Measurements from ENCODE around the gene AP3B2.
A peak's percentile ranks its signal among the peaks of the same experiment; 100 is the strongest.
"Not testable (repeated sequence)": the region's sequence is repeated elsewhere in the genome, so short reads cannot be mapped to it uniquely, and the experiment has no call there.

Gene AP3B2

GRCh38 chr15:82650046-82650670 is 59.5 kb downstream of the AP3B2 start:
- no peak for DNase-seq (ENCODE audit: low read depth, low spot score)

DNA sequence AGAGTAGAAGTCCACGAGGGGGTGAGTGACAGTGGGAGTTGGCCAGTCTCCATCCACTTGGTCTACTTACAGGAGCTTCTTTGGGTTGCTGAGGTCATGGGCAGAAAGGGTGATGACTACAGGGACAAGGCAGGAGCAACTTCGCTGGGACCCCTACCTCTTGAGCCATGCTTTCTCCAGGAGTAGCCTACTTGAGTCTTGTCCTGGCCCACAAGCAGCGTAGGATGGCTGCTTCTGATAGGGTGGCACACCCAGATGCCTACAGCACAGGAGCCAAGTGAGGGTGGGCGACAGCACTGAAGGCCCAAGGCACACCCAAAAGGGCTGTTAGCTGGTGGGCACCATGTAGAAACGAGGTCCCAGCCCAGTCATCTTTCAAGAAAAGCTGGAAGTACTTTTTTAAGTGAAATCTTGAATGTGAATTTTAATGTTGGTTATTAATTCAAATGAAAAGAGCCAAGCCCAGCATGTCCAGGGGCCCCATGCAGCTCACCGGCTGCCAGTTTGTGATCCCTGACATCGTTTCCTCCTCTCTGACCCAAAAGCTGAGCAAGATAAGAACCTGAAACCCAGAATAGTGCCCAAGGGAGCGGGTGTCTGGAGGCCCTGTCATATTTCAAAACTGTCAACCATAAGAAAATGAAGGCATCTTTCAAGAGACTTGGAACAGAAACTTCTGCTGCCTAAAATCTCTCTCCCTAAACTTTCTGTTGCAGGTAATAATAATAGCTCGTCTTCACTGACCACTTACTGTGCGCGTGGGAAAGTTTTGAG is 60.3 kb downstream of the AP3B2 start:
- DNase-seq (ENCODE audit: low read depth, low spot score) = no peak

- DNase-seq (ENCODE audit: low read depth, low spot score) = peak; percentile 27
Measured at GRCh38 chr15:82648257-82649103, 61.2 kb downstream of the AP3B2 start.

DNA sequence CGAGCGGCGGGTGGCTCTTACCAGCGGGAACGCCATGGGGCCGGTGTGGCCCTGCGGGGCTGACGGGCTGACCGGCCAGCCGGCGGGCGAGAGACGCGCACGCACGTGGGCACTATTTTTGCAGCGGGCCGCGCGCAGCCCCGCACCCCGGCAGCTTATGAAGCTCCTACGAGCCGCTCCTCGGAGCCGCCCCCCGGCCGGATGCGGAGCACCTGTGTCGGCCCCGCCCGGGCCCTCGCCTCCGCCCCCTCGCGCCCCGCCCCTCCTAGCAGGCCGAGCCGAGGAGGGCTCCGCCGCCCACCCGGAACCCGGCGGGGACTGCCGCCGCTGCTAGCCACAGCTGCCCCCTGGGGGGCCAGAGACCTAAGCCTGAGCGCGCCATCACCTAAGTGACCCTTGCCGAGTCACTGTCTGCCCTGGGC is 61.8 kb downstream of the AP3B2 start:
- DNase-seq (ENCODE audit: low read depth, low spot score) = no peak

DNA sequence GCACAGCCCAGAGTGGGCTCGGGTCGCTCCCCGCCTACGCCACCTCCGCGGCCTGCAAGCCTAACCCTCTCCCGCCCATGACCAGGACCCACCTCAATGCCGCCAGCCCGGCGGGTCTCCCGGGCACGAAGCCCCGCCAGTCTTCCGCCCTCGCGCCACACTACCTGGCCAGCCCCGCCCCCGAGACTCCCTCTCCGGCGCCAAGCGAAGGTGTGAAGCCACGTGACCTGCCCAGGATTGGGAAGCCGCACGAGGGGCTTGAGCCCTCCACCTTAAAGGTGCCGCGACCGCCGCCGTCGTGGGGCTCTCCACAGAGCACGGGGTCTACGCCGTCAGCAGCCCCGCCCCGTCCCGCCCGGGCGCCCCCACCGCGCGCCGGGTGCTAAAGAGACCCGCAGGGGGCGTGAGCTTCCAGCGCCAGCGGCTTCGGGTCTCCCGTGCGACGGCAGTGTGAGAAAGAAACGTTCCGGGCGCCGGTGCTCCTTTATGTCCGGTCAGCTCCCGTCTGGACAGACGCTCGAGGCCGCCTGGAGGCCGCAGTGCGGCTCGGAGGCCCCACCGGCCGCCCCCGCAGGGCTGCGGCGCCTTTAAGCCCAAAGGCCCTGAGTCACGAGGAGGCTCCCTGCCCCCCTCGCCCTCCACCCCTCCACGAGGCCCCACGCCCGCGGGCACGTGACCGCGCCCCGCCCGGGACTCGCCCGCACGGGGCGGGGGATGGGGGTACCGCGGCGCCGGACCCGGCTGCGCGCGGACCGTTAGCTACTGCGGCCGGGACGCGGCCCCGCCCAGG is 62.4 kb downstream of the AP3B2 start, which contains the start of gene CPEB1:
Gene CPEB1 (minus strand): TSS at position 319 of the 790 bp plus-strand sequence. CDS start 18,904 bp downstream, outside the sequence.
- DNase-seq (ENCODE audit: low read depth, low spot score) = peak; percentile 58

GRCh38 chr15:82646250-82647044 is 63.2 kb downstream of the AP3B2 start:
- DNase-seq (ENCODE audit: low read depth, low spot score) = no peak

DNA sequence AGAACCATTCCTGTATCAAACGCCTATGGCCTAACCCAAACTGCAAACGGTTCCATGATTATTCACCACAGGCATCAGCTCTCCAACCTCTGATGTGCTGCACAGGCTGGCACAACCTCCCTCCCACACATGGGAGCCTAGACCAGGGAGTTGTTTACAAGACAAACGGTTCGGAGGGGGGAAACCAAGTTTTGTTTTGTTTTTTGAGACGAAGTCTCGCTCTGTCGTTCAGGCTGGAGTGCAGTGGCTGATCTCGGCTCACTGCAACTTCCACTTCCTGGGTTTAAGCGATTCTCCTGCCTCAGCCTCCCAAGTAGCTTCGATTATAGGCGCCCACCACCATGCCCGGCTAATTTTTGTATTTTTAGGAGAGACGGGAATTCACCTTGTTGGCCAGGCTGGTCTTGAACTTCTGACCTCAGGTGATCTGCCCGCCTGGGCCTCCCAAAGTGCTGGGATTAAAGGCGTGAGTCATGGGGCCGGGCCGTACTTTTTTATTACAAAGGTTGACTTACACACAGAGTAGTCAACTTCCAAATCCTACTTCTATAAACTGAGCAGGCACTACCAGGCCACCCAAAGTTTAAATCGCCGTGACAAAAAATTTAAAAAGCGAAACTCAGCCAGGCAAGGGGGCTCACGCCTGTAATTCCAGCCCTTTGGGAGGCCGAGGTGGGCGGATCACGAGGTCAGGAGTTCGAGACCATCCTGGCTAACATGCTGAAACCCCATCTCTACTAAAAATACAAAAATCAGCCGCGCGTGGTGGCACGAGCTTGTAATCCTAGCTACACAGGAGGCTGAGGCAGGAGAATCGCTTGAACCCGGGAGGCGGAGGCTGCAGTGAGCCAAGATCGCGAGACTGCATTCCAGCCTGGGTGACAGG is 64.5 kb downstream of the AP3B2 start:
- DNase-seq (ENCODE audit: low read depth, low spot score) = not testable (repeated sequence)

- DNase-seq (ENCODE audit: low read depth, low spot score) = no peak
Measured at GRCh38 chr15:82643992-82644391, 65.7 kb downstream of the AP3B2 start.

DNA sequence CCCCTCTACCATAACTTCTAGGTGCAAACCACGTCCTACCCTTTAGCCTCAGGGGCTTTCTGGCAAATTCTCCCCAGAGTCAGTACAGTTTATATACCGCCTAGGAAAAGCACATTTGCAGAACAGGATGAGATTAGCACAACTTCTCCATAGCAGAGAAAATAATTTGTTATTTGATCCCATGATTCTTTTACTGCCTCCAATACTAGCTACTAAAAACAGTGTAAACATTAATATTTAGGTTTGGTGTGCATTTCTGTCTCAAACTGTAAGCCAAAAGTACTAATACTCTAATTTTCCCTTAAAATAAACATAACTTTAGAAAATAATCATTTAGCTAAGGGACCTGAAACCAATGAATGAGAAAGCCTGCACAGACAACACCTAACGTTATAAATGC is 67.0 kb downstream of the AP3B2 start:
- no peak for DNase-seq (ENCODE audit: low read depth, low spot score)

DNA sequence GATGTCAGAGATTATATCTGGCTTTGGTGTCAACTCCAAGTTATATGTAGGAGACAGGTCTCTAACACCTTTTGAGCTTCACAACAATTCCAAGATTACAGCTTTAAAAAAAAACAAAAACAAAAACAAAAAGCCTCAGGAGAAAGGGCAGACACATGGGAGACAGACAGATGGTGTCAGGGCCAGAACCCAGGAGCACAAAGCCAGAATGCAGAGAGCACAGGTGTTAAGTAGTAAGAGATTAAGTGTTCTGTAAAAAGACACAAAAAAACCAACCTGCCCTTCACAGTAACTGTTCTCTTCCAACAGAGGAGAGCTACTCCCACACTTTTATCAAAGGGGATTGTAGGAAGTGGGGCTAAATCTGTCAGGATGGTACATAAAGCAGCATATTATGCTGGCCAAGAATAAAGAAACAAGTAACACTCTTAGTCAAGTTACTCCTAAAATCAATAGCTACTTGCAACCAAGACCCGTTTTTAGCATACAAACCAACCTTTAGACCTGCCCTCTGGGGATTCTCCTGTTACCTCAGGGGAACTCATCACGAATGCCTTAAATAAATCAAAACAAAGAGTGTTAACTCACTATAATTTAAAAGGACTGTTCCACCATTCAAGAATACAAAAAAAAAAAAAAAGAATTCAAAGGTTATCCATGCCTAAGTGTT is 68.4 kb downstream of the AP3B2 start:
- no peak for DNase-seq (ENCODE audit: low read depth, low spot score)

DNA sequence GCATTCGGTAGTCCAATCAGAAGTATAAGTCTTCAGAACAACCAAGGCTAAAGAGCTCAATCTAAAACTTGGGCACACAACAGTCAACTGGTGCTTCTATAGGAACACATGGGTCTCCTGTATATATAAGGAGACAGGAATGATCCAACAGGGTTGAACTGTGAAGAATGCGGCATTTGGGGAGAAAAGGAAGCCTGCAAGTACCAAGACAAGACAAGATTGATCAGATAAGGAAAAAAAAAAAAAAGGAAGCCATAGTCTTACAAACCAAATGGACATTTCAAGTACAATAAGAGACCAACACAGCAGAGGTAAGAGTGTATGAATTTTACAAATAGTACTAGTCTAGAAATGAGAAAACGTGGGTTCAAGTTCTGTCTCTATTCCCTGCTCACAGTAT is 69.0 kb downstream of the AP3B2 start:
- no peak for DNase-seq (ENCODE audit: low read depth, low spot score)

GRCh38 chr15:82635798-82636197 is 73.9 kb downstream of the AP3B2 start:
- DNase-seq (ENCODE audit: low read depth, low spot score) = no peak

DNA sequence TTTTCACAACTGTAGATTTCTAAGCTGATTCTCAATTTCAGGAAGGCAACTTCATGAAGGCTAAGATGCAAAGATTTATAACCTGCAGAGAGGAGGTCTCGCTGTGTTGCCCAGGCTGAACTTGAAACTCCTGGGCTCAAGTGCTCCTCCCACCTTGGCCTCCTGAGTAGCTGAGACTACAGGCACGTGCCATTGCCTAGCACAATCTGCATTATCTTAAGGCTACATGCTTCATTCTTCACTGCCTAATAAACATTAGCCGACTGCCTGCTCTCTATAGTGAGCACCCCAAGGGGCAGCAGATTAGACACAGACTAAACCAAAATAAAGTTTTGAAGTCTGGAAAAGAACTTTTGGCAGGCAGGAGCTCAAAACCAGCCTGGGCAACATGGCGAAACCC is 79.6 kb downstream of the AP3B2 start:
- DNase-seq (ENCODE audit: low read depth, low spot score) = no peak

GRCh38 chr15:82625136-82625535 is 84.5 kb downstream of the AP3B2 start:
- peak; percentile 50 for DNase-seq (ENCODE audit: low read depth, low spot score)

- no peak for DNase-seq (ENCODE audit: low read depth, low spot score)
Measured at GRCh38 chr15:82624438-82624837, 85.2 kb downstream of the AP3B2 start.

DNA sequence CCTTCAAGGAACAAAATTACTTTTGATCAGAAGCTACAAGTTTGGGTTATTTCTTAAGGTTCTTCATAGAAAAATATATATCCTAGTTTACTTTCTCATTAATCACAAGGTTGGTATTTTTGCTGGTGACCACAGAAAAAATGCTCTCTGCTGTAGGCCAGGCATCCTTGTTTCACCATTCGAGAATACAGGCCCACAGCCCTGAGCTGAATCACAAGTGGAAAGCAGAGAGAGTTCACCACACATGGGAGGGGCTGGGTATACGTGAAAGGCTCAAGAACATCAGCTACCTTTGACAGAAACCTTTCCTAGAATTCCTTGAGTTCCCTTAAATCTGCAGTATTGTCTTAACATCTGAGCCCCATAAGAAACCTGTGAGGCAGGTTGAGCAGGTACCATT is 85.7 kb downstream of the AP3B2 start:
- peak; percentile 68 for DNase-seq (ENCODE audit: low read depth, low spot score)

GRCh38 chr15:82621970-82622369 is 87.7 kb downstream of the AP3B2 start:
- DNase-seq (ENCODE audit: low read depth, low spot score) = no peak

DNA sequence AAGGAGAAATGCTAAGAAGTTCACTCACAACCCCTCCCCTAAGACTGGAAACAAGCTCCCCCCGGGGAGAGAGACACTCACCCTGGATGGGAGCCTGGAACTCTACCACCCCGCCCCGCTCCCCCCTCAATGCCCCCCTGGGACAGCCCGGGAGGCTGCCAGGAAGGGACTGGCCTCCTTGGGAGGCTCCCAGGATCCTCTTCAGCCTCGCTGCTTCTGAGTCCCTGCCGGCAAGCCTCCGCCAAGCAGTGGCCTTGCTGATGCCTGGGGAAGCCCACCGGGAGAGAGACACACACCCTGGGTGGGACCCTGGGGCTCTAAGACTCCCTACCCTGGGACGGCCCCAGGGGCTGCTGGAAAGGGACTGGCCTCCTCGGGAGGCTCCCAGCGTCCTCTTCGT is 95.9 kb downstream of the AP3B2 start:
- no peak for DNase-seq (ENCODE audit: low read depth, low spot score)

DNA sequence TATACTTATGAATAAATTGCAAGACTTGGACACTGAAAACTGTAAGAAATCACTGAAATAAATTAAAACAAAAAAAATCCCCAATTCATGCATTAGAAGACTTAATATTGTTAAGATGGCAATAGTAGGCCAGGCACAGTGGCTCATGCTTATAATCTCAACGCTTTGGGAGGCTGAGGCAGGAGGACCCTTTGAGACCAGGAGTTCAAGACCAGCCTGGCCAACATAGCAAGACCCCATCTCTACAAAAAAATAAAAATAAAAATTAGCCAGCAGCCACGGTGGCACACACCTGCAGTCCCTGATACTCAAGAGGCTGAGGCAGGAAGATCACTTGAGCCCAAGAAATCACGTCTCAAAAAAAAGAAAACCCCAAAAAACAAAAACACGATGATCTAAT is 98.3 kb downstream of the AP3B2 start:
- DNase-seq (ENCODE audit: low read depth, low spot score) = no peak
